ENCODE data around the gene SPNS2.

The SPNS2 gene

GRCh38 chr17:4490637-4491061 is 8.0 kb upstream of the SPNS2 start:
- no peaks in the 10 kb centered on the region for H3K79me2 ChIP-seq (ENCODE audit: insufficient read depth, low read length)
- H4K20me1 ChIP-seq (ENCODE audit: insufficient read depth, low read length, poor library complexity, severe bottlenecking), result peaks cover 3% of the 10 kb centered on the region
- no peak overlapping the region for H3K4me2 ChIP-seq (ENCODE audit: low read depth, low read length, poor library complexity, severe bottlenecking)
- no peak for TF ChIP-seq EZH2phosphoT487 (IDR thresholded peaks at IDR 0.05; ENCODE audit: borderline replicate concordance)
- no peak for TF ChIP-seq CTCF (conservative IDR thresholded peaks at IDR 0.05; ENCODE audit: low read length)
- no peaks in the 10 kb centered on the region for H3K9me2 ChIP-seq (replicated peaks; ENCODE audit: low read depth, low read length)
- H3K9me3 ChIP-seq (ENCODE audit: insufficient read depth, low read depth, low read length), result no peaks in the 10 kb centered on the region
- H3K27me3 ChIP-seq (ENCODE audit: insufficient read depth, low read length, poor library complexity, severe bottlenecking), result no peaks in the 10 kb centered on the region
- H3K9ac ChIP-seq (ENCODE audit: low read depth, low read length, poor library complexity, severe bottlenecking), result no peak overlapping the region
- H3K4me1 ChIP-seq (ENCODE audit: insufficient read depth, low read length, poor library complexity, severe bottlenecking), result no peaks in the 10 kb centered on the region
- no peaks in the 10 kb centered on the region for H3F3A ChIP-seq (ENCODE audit: low read depth)
- no peak overlapping the region for H2AFZ ChIP-seq (ENCODE audit: low read length)
- H3K4me3 ChIP-seq (ENCODE audit: low read length, poor library complexity, severe bottlenecking), result no peak overlapping the region
- H3K36me3 ChIP-seq (ENCODE audit: insufficient read depth, low read length), result peaks cover 37% of the 10 kb centered on the region; the same call in 1 of the 2 replicates

GRCh38 chr17:4492721-4493561 is 5.7 kb upstream of the SPNS2 start:
- Histone ChIP-seq H3K27me3 (ENCODE audit: insufficient read depth, low read length, poor library complexity, severe bottlenecking) (no peaks in the 10 kb centered on the region), H3K36me3 (ENCODE audit: insufficient read depth, low read length) (peaks cover 17% of the 10 kb centered on the region; the same call in 1 of the 2 replicates), H3K9me3 (ENCODE audit: insufficient read depth, low read depth, low read length) (no peaks in the 10 kb centered on the region), H3K4me2 (ENCODE audit: low read depth, low read length, poor library complexity, severe bottlenecking) (no peak overlapping the region), H3K4me1 (ENCODE audit: insufficient read depth, low read length, poor library complexity, severe bottlenecking) (peaks cover 1% of the 10 kb centered on the region), H3K4me3 (ENCODE audit: low read length, poor library complexity, severe bottlenecking) (no peak overlapping the region), H3K79me2 (ENCODE audit: insufficient read depth, low read length) (no peaks in the 10 kb centered on the region), H3K9me2 (replicated peaks; ENCODE audit: low read depth, low read length) (no peaks in the 10 kb centered on the region), H3F3A (ENCODE audit: low read depth) (peaks cover 4% of the 10 kb centered on the region), H3K9ac (ENCODE audit: low read depth, low read length, poor library complexity, severe bottlenecking) (no peak overlapping the region), H4K20me1 (ENCODE audit: insufficient read depth, low read length, poor library complexity, severe bottlenecking) (peaks cover 3% of the 10 kb centered on the region), H2AFZ (ENCODE audit: low read length) (no peak overlapping the region)
- TF ChIP-seq CTCF (conservative IDR thresholded peaks at IDR 0.05; ENCODE audit: low read length) (no peak), EZH2phosphoT487 (IDR thresholded peaks at IDR 0.05; ENCODE audit: borderline replicate concordance) (no peak)

GRCh38 chr17:4497101-4497824 is 1.4 kb upstream of the SPNS2 start:
- TF ChIP-seq CTCF (conservative IDR thresholded peaks at IDR 0.05; ENCODE audit: low read length) (no peak), EZH2phosphoT487 (IDR thresholded peaks at IDR 0.05; ENCODE audit: borderline replicate concordance) (no peak)
- no peak overlapping the region for H3K9ac ChIP-seq (ENCODE audit: low read depth, low read length, poor library complexity, severe bottlenecking)
- no peaks in the 10 kb centered on the region for H3K27me3 ChIP-seq (ENCODE audit: insufficient read depth, low read length, poor library complexity, severe bottlenecking)
- H3K36me3 ChIP-seq (ENCODE audit: insufficient read depth, low read length), result no peaks in the 10 kb centered on the region
- H3K9me3 ChIP-seq (ENCODE audit: insufficient read depth, low read depth, low read length), result no peaks in the 10 kb centered on the region
- no peak overlapping the region for H2AFZ ChIP-seq (ENCODE audit: low read length)
- no peaks in the 10 kb centered on the region for H3K9me2 ChIP-seq (replicated peaks; ENCODE audit: low read depth, low read length)
- H3K79me2 ChIP-seq (ENCODE audit: insufficient read depth, low read length), result peaks cover 24% of the 10 kb centered on the region
- H3K4me2 ChIP-seq (ENCODE audit: low read depth, low read length, poor library complexity, severe bottlenecking), result no peak overlapping the region
- no peak overlapping the region for H3K4me3 ChIP-seq (ENCODE audit: low read length, poor library complexity, severe bottlenecking)
- H4K20me1 ChIP-seq (ENCODE audit: insufficient read depth, low read length, poor library complexity, severe bottlenecking), result peaks cover 3% of the 10 kb centered on the region
- peaks cover 28% of the 10 kb centered on the region for H3K4me1 ChIP-seq (ENCODE audit: insufficient read depth, low read length, poor library complexity, severe bottlenecking)
- H3F3A ChIP-seq (ENCODE audit: low read depth), result peaks cover 4% of the 10 kb centered on the region
